HepG2 (cell line): Measurements from ENCODE around the gene TMEM214. TPM values are rescaled to one million over a fixed set of nuclear protein-coding genes. Genes with fewer than 3 reads are reported as not detected.
A peak's percentile ranks its signal among the peaks of the same experiment; 100 is the strongest.

Source experiments
- ATAC-seq: fragments of 200-7000 bp; cut with Tn5 transposase; 3 replicates; pipeline ENCODE4 v1.9.1; 2020; ENCODE audit warnings: mild to moderate bottlenecking, moderate library complexity
- BruUV-seq: library from RNA; stranded (reverse); fragments of 400-500 nt; replicated peaks from 2 replicates; lab custom pipeline; 2021; lab: Mats Ljungman, UMichigan
- CTCF ChIA-PET: fragments of 300-600 bp; formaldehyde crosslinking; extraction: SDS; loops from one replicate; lab custom pipeline; 2021; ENCODE audit warnings: low total read pairs, inconsistent platforms, low intra/inter-chr PET ratio; lab: Yijun Ruan, JAX
- POLR2A ChIA-PET: fragments of 350-600 bp; sonication (Branson Sonifier 250); formaldehyde crosslinking; loops from one replicate; lab custom pipeline; 2020; ENCODE audit warnings: antibody characterized with exemption, inconsistent platforms; lab: Yijun Ruan, JAX
- DNase-seq: peaks from one replicate; pipeline ENCODE4 v3.0.0-alpha.2; 2015; ENCODE audit warnings: low spot score
- FAIRE-seq: peaks from 3 replicates; lab custom pipeline; 2011; peaks lifted over from hg19 to GRCh38; lab: Jason Lieb, UNC
- H2AFZ ChIP-seq: one replicate; pipeline ENCODE4 v1.6.1; 2011; ENCODE audit warnings: low read length, inconsistent platforms
- H3K27ac ChIP-seq: fragments of 300-600 bp; 3 replicates; pipeline ENCODE4 v1.8.0; 2011; ENCODE audit warnings: mixed run types, mild to moderate bottlenecking, mixed read lengths, low read length, inconsistent platforms; ENCODE audit not compliant: insufficient read depth; ENCODE audit errors: extremely low read length
- H3K27me3 ChIP-seq, 2 experiments: fragments of 200-600 bp in 1 of 2; 2 replicates in 1 of 2; 3 replicates in 1 of 2; pipeline versions ENCODE4 v1.6.0 to v1.8.0; 2011; ENCODE audit warnings: low read length in 2 of 2, mild to moderate bottlenecking in 2 of 2, moderate library complexity in 2 of 2, inconsistent platforms in 1 of 2; ENCODE audit not compliant: insufficient read depth in 2 of 2, control insufficient read depth in 1 of 2
- H3K36me3 ChIP-seq, 2 experiments: fragments of 200-600 bp in 1 of 2; replicated peaks in 1 of 2; 2 replicates in 1 of 2; 3 replicates in 1 of 2; pipeline versions ENCODE4 v1.5.1 to v1.8.0; 2011; ENCODE audit warnings: low read length in 2 of 2, inconsistent platforms in 1 of 2; ENCODE audit not compliant: insufficient read depth in 2 of 2, control insufficient read depth in 1 of 2
- H3K4me1 ChIP-seq: 2 replicates; pipeline ENCODE4 v1.5.1; 2012; ENCODE audit warnings: low read length, inconsistent platforms; ENCODE audit not compliant: insufficient read depth
- H3K4me2 ChIP-seq: 2 replicates; pipeline ENCODE4 v1.6.0; 2011; ENCODE audit warnings: low read depth, low read length, inconsistent platforms
- H3K4me3 ChIP-seq, 3 experiments: fragments of 200-600 bp in 1 of 3; sonication (generic), shearing (Covaris generic) in 1 of 3; replicated peaks in 1 of 3; 2 replicates each; pipeline ENCODE4 v1.5.1; 2011 to 2016; ENCODE audit warnings: low read length in 3 of 3, inconsistent platforms in 2 of 3, low read depth in 2 of 3, mild to moderate bottlenecking in 2 of 3, control low read depth in 1 of 3, mixed read lengths in 1 of 3; ENCODE audit not compliant: insufficient read depth in 1 of 3
- H3K79me2 ChIP-seq: one replicate; pipeline ENCODE4 v1.6.1; 2011; ENCODE audit warnings: low read length, inconsistent platforms; ENCODE audit not compliant: insufficient read depth
- H3K9ac ChIP-seq: 2 replicates; pipeline ENCODE4 v1.6.0; 2011; ENCODE audit warnings: mild to moderate bottlenecking, low read depth, low read length, inconsistent platforms; ENCODE audit not compliant: insufficient read depth
- H3K9me3 ChIP-seq: 2 replicates; pipeline ENCODE4 v1.5.1; 2012; ENCODE audit warnings: mild to moderate bottlenecking, low read length
- H4K20me1 ChIP-seq: 2 replicates; pipeline ENCODE4 v1.6.0; 2011; ENCODE audit warnings: inconsistent platforms, mild to moderate bottlenecking, low read length, moderate library complexity; ENCODE audit not compliant: insufficient read depth
- CREB1 ChIP-seq, 2 experiments: fragments of 450-650 bp in 1 of 2; IDR thresholded peaks; 2 replicates each; pipeline ENCODE4 v1.6.1; 2016 to 2017; ENCODE audit warnings: control low read depth in 1 of 2, mild to moderate bottlenecking in 1 of 2, missing compliant biosample characterization in 1 of 2, missing genetic modification characterization in 1 of 2
- KDM2A ChIP-seq: sonication (generic); formaldehyde crosslinking; IDR thresholded peaks from 2 replicates; pipeline ENCODE4 v1.4.0; 2020; ENCODE audit warnings: low read depth, missing genetic modification reagents, borderline replicate concordance
- MEIS1 ChIP-seq: sonication (generic); formaldehyde crosslinking; IDR thresholded peaks from 2 replicates; pipeline ENCODE4 v1.9.0; 2021; ENCODE audit warnings: mild to moderate bottlenecking, missing genetic modification reagents, moderate library complexity, borderline replicate concordance
- MNT ChIP-seq: fragments of 450-650 bp; IDR thresholded peaks from 2 replicates; pipeline ENCODE4 v1.6.1; 2016
- NFE2L2 ChIP-seq: fragments of 150-350 bp; IDR thresholded peaks from 2 replicates; pipeline ENCODE4 v1.6.1; 2014; ENCODE audit warnings: low read length
- ZMYM3 ChIP-seq: sonication (generic); formaldehyde crosslinking; IDR thresholded peaks from 2 replicates; pipeline ENCODE4 v1.5.1; 2020; ENCODE audit warnings: mild to moderate bottlenecking, missing genetic modification reagents
- ZNF3 ChIP-seq: IDR thresholded peaks from 2 replicates; pipeline ENCODE4 v1.7.0; 2017; ENCODE audit warnings: inconsistent platforms
- ZNF33B ChIP-seq: sonication (generic); formaldehyde crosslinking; IDR thresholded peaks from 2 replicates; pipeline ENCODE4 v1.5.1; 2020; ENCODE audit warnings: mild to moderate bottlenecking, missing genetic modification reagents
- ZNF678 ChIP-seq: sonication (generic); formaldehyde crosslinking; IDR thresholded peaks from 2 replicates; pipeline ENCODE4 v1.4.0; 2020; ENCODE audit warnings: mild to moderate bottlenecking, missing genetic modification reagents
- ZNF770 ChIP-seq: sonication (generic); formaldehyde crosslinking; IDR thresholded peaks from 2 replicates; pipeline ENCODE4 v1.5.0; 2020; ENCODE audit warnings: mild to moderate bottlenecking, missing genetic modification reagents
- ZNF775 ChIP-seq: sonication (generic); formaldehyde crosslinking; IDR thresholded peaks from 2 replicates; pipeline ENCODE4 v1.4.0; 2020; ENCODE audit warnings: missing genetic modification reagents, mild to moderate bottlenecking, moderate library complexity, borderline replicate concordance
- ZNF777 ChIP-seq: sonication (generic); formaldehyde crosslinking; IDR thresholded peaks from 2 replicates; pipeline ENCODE4 v1.4.0; 2020; ENCODE audit warnings: missing genetic modification reagents
- ZSCAN21 ChIP-seq: sonication (generic); formaldehyde crosslinking; IDR thresholded peaks from 2 replicates; pipeline ENCODE4 v1.8.0; 2022; ENCODE audit warnings: mild to moderate bottlenecking, missing genetic modification reagents, moderate library complexity, borderline replicate concordance
- WGBS: methylation state at CpG from one replicate; pipeline ENCODE4 v1.1.6; 2017; ENCODE audit warnings: low lambda C conversion rate; 5-methylcytosine and 5-hydroxymethylcytosine counted together
- in situ Hi-C: cut with HindIII; loops from 2 replicates; pipeline ENCODE4 v1.10.0; 2017; ENCODE audit warnings: low pct_unique_long_range_greater_than_20kb; ENCODE audit not compliant: extremely low pct_ligation_motif_present
- intact Hi-C: fragments of 100-400 bp; cut with micrococcal nuclease; formaldehyde crosslinking; loops from one replicate; pipeline ENCODE4 v1.10.0; 2022; ENCODE audit not compliant: unreplicated experiment
- polyA plus RNA-seq, 8 experiments: library from polyadenylated mRNA; depleted of rRNA in 3 of 8; stranded (reverse) in 7 of 8; unstranded in 1 of 8; fragments of >200 nt; fragmentation: Illumina TruSeq in 4 of 8; extraction: Trizol in 4 of 8; gene quantifications; 2 replicates each; pipeline versions ENCODE4 v1.2.1 to v1.2.3, GENCODE V29; 2011 to 2016; ENCODE audit warnings: low read depth in 4 of 8, missing spikeins in 1 of 8, mixed read lengths in 1 of 8; ENCODE audit not compliant: insufficient read depth in 1 of 8
- total RNA-seq, 5 experiments: library from RNA; depleted of rRNA; stranded (reverse); fragments of >200 nt; fragmentation: Illumina TruSeq; extraction: Trizol; gene quantifications; 2 replicates each; pipeline ENCODE4 v1.2.3, GENCODE V29; 2016; ENCODE audit warnings: low read depth in 1 of 5
- TF ChIP-seq, protein P1 (sequence below): fragments of 450-650 bp; IDR thresholded peaks from 2 replicates; pipeline ENCODE4 v1.6.1; 2017
- TF ChIP-seq, protein P2 (sequence below): sonication (generic); formaldehyde crosslinking; IDR thresholded peaks from 2 replicates; pipeline ENCODE4 v1.5.0; 2020; ENCODE audit warnings: missing genetic modification reagents
- TF ChIP-seq, protein P3 (sequence below): sonication (generic); formaldehyde crosslinking; IDR thresholded peaks from 2 replicates; pipeline ENCODE4 v1.5.1; 2020; ENCODE audit warnings: missing genetic modification reagents, mild to moderate bottlenecking, borderline replicate concordance
- TF ChIP-seq, protein P4 (sequence below), 2 experiments: fragments of 450-650 bp in 1 of 2; sonication (generic) in 1 of 2; formaldehyde crosslinking; IDR thresholded peaks; 2 replicates each; pipeline versions ENCODE4 v1.5.0 to v1.8.0; 2020 to 2022; ENCODE audit warnings: mild to moderate bottlenecking in 1 of 2, missing genetic modification reagents in 1 of 2

Gene TMEM214
- total and polyA plus RNA-seq, 2 of the 13 experiments (the other 11 are each of a cell fraction or from before 2014, with no cell fraction given), result 58.3 to 132 TPM

DNA sequence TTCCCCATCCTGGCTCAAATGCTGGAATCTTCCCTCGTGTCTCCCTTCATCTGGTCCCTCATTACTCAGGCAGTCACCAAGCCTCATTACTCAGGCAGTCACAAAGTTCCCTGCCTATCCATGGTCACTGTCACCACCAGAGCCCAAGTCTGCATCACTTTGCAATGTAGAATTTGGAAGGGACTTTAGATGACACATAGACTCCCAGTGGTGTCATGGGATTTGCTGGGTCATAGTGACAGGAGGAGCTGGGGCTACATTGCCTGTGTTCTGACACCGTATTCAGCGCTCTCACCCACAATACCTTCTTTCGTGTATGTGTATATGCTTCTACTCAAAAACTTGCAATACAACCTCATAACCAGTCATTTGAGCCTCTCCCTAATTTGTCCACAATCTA is 43.6 kb downstream of the TMEM214 start:
- Histone ChIP-seq H3K9me3 (no peaks in the 10 kb centered on the region), H3K79me2 (peaks cover 1% of the 10 kb centered on the region), H3K4me1 (peaks cover 87% of the 10 kb centered on the region), H3K4me3 (no peak overlapping the region), H3K36me3 (no peaks in the 10 kb centered on the region), H3K27me3 (peaks cover 0 to 16% of the 10 kb centered on the region in 2 experiments; a peak in 2 of 5 replicates), H3K27ac (no peak overlapping the region), H3K9ac (no peak overlapping the region), H3K4me2 (peak overlapping the region; percentile 49; the same call in 1 of the 2 replicates), H4K20me1 (no peaks in the 10 kb centered on the region), H2AFZ (peak overlapping the region; percentile 4)
- no TSS peak for BruUV-seq
- ATAC-seq (no peak), DNase-seq (no peak), FAIRE-seq (peak; percentile 15)
- ChIA-PET POLR2A (interaction anchor here (0.9 to 1.5 kb wide), 4 partner anchors 11 to 41 kb away, joined by 3 to 5 read pairs (median 3); no protein-coding TSS in a partner anchor), CTCF (no interaction called here)
- WGBS, result 39% methylated on average over 4 of the region's 4 CpGs
- intact Hi-C loops, result no loop called here
- in situ Hi-C loops, result no loop called here
- TF ChIP-seq ZNF33B (CRISPR knock-in tag), result no peak
- no peak for TF ChIP-seq ZNF770
- TF ChIP-seq, protein P1, sequence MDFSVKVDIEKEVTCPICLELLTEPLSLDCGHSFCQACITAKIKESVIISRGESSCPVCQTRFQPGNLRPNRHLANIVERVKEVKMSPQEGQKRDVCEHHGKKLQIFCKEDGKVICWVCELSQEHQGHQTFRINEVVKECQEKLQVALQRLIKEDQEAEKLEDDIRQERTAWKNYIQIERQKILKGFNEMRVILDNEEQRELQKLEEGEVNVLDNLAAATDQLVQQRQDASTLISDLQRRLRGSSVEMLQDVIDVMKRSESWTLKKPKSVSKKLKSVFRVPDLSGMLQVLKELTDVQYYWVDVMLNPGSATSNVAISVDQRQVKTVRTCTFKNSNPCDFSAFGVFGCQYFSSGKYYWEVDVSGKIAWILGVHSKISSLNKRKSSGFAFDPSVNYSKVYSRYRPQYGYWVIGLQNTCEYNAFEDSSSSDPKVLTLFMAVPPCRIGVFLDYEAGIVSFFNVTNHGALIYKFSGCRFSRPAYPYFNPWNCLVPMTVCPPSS, result no peak
- TF ChIP-seq ZNF3 (CRISPR knock-in tag), result no peak
- peak; percentile 53; the same call in 1 of the 2 replicates for TF ChIP-seq NFE2L2
- TF ChIP-seq ZNF775 (CRISPR knock-in tag), result no peak
- TF ChIP-seq ZMYM3 (CRISPR knock-in tag), result no peak
- TF ChIP-seq, protein P2, sequence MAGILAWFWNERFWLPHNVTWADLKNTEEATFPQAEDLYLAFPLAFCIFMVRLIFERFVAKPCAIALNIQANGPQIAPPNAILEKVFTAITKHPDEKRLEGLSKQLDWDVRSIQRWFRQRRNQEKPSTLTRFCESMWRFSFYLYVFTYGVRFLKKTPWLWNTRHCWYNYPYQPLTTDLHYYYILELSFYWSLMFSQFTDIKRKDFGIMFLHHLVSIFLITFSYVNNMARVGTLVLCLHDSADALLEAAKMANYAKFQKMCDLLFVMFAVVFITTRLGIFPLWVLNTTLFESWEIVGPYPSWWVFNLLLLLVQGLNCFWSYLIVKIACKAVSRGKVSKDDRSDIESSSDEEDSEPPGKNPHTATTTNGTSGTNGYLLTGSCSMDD (CRISPR knock-in tag), result no peak
- TF ChIP-seq MEIS1 (CRISPR knock-in tag), result no peak
- TF ChIP-seq, protein P3, sequence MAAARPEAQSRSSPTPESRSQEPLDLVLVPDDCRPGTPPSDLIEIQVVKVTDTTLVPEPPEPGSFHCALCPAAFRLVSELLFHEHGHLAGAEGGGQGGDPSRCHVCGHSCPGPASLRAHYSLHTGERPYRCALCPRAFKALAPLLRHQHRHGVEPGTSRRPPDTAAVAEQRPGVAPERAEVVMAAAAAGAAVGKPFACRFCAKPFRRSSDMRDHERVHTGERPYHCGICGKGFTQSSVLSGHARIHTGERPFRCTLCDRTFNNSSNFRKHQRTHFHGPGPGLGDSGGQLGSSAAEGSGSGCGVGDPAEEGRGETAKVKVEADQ (CRISPR knock-in tag), result no peak
- TF ChIP-seq KDM2A, result no peak
- TF ChIP-seq ZNF777, result no peak
- TF ChIP-seq ZSCAN21, result no peak
- peak; percentile 38; the same call in 1 of the 2 replicates for TF ChIP-seq CREB1 (IDR thresholded peaks at IDR 0.05)
- no peak for TF ChIP-seq CREB1 (CRISPR knock-in tag; IDR thresholded peaks at IDR 0.05)
- no peak for TF ChIP-seq ZNF678 (CRISPR knock-in tag)
- TF ChIP-seq MNT, result no peak
- TF ChIP-seq, protein P4, sequence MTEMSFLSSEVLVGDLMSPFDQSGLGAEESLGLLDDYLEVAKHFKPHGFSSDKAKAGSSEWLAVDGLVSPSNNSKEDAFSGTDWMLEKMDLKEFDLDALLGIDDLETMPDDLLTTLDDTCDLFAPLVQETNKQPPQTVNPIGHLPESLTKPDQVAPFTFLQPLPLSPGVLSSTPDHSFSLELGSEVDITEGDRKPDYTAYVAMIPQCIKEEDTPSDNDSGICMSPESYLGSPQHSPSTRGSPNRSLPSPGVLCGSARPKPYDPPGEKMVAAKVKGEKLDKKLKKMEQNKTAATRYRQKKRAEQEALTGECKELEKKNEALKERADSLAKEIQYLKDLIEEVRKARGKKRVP (CRISPR knock-in tag; IDR thresholded peaks at IDR 0.05), result 0 out of 4 replicates have a peak, but pooled peaks of 1 of the 2 experiments have one; percentile 16
